PFSK-1 (cell line): ENCODE measurements around the gene ANO5.

ENCODE experiments used
- FOXP2 ChIP-seq: optimal IDR thresholded peaks from 2 replicates; pipeline ENCODE3; 2011; ENCODE audit warnings: borderline replicate concordance, control low read depth, inconsistent platforms; ENCODE audit not compliant: insufficient read depth; ENCODE audit errors: extremely low read length, extremely low read depth
- POLR2AphosphoS5 ChIP-seq: IDR thresholded peaks from 2 replicates; pipeline ENCODE4 v1.6.1; 2012; ENCODE audit warnings: low read depth, mild to moderate bottlenecking, control low read depth, low read length, moderate library complexity
- REST ChIP-seq, 2 experiments: IDR thresholded peaks; 2 replicates each; pipeline versions ENCODE4 v1.6.1 to v1.8.0; 2011 to 2012; ENCODE audit warnings: low read depth in 2 of 2, low read length in 2 of 2, control low read depth in 1 of 2, inconsistent platforms in 1 of 2, mild to moderate bottlenecking in 1 of 2, moderate library complexity in 1 of 2; ENCODE audit not compliant: insufficient read depth in 1 of 2
- SIN3A ChIP-seq: IDR thresholded peaks from 2 replicates; pipeline ENCODE4 v1.6.1; 2012; ENCODE audit warnings: mild to moderate bottlenecking, low read length, moderate library complexity, borderline replicate concordance; ENCODE audit not compliant: insufficient read depth
- TAF1 ChIP-seq: IDR thresholded peaks from 2 replicates; pipeline ENCODE4 v1.6.1; 2012; ENCODE audit warnings: low read length, control low read depth, borderline replicate concordance; ENCODE audit not compliant: insufficient read depth

The ANO5 gene

GRCh38 chr11:22275600-22275999, 82.7 kb downstream of the ANO5 start:
- TF ChIP-seq SIN3A (no peak), REST (IDR thresholded peaks at IDR 0.05; ENCODE audit: insufficient read depth in 1 of 2, low read depth in 2 of 2, low read length in 2 of 2) (no peak), POLR2AphosphoS5 (no peak), FOXP2 (no peak), TAF1 (no peak)

DNA sequence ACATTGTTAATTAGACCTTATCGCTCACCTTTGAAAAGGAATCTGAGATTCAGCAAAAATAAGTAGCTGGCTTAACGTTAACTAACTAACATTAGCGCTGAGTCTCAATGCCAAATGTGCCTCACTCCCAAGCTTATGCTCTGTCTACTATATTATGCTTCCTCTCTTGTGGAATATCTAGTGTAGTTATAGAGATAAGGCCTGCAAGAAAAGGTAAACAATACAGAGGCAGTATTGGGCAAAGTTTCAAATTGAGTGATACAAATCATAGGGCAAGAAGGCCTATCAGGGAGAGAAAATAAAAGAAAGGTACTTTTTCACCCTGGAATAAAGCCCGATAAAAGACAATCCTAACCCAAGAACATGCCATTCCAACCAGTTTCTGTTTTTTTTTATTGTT, 83.7 kb downstream of the ANO5 start:
- TF ChIP-seq TAF1 (no peak), REST (IDR thresholded peaks at IDR 0.05; ENCODE audit: insufficient read depth in 1 of 2, low read depth in 2 of 2, low read length in 2 of 2) (no peak)

DNA sequence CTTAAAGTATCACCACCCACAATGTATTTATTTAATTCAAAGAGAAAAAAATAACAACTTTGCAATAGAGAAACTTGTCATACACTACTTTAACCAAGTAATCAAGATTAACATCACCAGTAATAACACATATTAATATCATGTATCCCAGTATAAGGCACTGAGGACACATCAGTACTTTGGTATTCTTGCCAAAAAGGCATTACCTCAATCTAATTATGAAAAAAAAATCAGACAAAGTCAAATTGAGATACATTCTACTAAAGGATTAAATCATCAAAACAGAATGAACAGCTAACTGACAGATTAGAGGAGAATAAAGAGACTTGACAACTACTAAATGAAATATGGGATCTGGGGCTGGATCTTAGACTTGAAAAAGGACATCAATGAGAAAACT, 109.5 kb downstream of the ANO5 start:
- TF ChIP-seq SIN3A (no peak), POLR2AphosphoS5 (no peak), TAF1 (no peak), FOXP2 (no peak)

GRCh38 chr11:22304337-22304961, 111.6 kb downstream of the ANO5 start:
- no peak for TF ChIP-seq SIN3A
- TF ChIP-seq TAF1, result no peak
- TF ChIP-seq FOXP2, result no peak
- TF ChIP-seq REST (IDR thresholded peaks at IDR 0.05; ENCODE audit: insufficient read depth in 1 of 2, low read depth in 2 of 2, low read length in 2 of 2), result no peak
- no peak for TF ChIP-seq POLR2AphosphoS5

DNA sequence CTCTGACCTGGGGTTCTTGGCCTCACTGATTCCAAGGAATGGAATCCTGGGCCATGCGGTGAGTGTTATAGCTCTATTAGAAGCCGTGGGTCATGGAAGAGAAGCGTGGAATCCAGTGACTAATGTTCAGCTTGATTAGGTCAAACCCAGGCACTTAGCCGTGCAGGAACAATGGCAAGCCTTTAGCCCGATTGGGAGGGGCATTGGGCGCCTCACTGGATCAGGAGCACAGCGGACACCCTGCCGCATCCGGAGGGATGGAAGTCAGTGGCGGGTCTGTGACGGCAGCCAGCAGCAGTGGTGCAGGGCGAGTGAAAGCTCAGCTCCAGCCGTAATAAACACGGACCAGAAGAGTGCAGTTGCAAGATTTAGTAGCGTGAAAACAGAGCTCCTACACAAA, 124.8 kb downstream of the ANO5 start:
- TF ChIP-seq POLR2AphosphoS5, result no peak
- no peak for TF ChIP-seq FOXP2
- TF ChIP-seq SIN3A, result no peak
- no peak for TF ChIP-seq REST (IDR thresholded peaks at IDR 0.05; ENCODE audit: insufficient read depth in 1 of 2, low read depth in 2 of 2, low read length in 2 of 2)
- TF ChIP-seq TAF1, result no peak
